GM12892 (cell line): ENCODE results near the gene R3HDM1.

Experiments
- POLR2A ChIP-seq: IDR thresholded peaks from 2 replicates; pipeline ENCODE4 v1.6.1; 2011; ENCODE audit warnings: low read depth, low read length, control low read depth
- POLR2AphosphoS5 ChIP-seq: IDR thresholded peaks from 2 replicates; pipeline ENCODE4 v1.6.1; 2011; ENCODE audit warnings: low read depth, low read length, control low read depth

DNA sequence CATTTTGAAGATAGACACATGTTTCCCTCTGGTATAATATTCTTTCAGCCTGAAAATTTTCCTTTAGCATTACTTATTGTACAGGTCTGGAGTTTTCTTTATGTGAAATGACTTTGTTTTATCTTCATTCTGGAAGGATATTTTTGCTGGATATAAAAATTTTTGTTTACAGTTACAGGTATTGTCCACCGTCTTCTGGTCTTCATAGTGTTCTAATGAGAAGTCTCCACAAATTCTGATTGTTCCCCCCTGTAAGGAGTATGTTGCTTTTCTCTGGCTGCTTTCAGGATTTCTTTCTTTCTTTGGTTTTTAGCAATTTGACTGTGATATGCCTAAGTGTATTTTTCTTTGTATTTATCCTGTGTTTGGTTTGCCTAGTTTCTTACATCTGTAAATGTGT is 225.4 kb downstream of the R3HDM1 start:
- TF ChIP-seq POLR2A, result no peak
- TF ChIP-seq POLR2AphosphoS5, result no peak
